Right atrium auricular region (tissue), 2 donors: ENCODE data around the gene UBAC2. TPM values are rescaled to one million over a fixed set of nuclear protein-coding genes. Genes with fewer than 3 reads are reported as not detected.

ENCODE experiments used
- DNase-seq: peaks from one replicate; pipeline ENCODE4 v3.0.0-alpha.2; 2019; ENCODE audit warnings: low spot score
- H3K27ac ChIP-seq, 2 donors: fragments of 200-600 bp; sonication (generic); 1 replicate in 1 of 2; 2 replicates in 1 of 2; pipeline ENCODE4 v1.5.1; 2016 to 2019
- H3K27me3 ChIP-seq, 2 donors: fragments of 200-600 bp; sonication (generic); one replicate each; pipeline versions ENCODE4 v1.5.1 to v1.6.0; 2017 to 2019
- H3K36me3 ChIP-seq: fragments of 200-600 bp; sonication (generic); one replicate; pipeline ENCODE4 v1.5.1; 2016
- H3K4me1 ChIP-seq, 2 donors: fragments of 200-600 bp; sonication (generic); one replicate each; pipeline versions ENCODE4 v1.5.1 to v1.6.0; 2017 to 2019
- H3K4me3 ChIP-seq, 2 donors: fragments of 200-600 bp; sonication (generic); 1 replicate in 1 of 2; 2 replicates in 1 of 2; pipeline ENCODE4 v1.5.1; 2017 to 2019; ENCODE audit warnings: mild to moderate bottlenecking in 1 of 2, moderate library complexity in 1 of 2
- H3K9me3 ChIP-seq, 2 donors: fragments of 200-600 bp; sonication (generic); one replicate each; pipeline ENCODE4 v1.5.1; 2019
- total RNA-seq, 2 donors: library from RNA; depleted of rRNA; stranded (reverse); fragments of >200 nt; gene quantifications; one replicate each; pipeline ENCODE4 v1.1.0, GENCODE V29; 2016
- TF ChIP-seq, protein P1 (sequence below), 2 donors: fragments of 200-600 bp; sonication (generic); IDR thresholded peaks; one replicate each; pipeline ENCODE4 v1.5.1; 2019; ENCODE audit warnings: antibody characterized with exemption in 2 of 2

The UBAC2 gene
- total RNA-seq, 2 donors from 2014 or later = 47.5 to 50.7 TPM

DNA sequence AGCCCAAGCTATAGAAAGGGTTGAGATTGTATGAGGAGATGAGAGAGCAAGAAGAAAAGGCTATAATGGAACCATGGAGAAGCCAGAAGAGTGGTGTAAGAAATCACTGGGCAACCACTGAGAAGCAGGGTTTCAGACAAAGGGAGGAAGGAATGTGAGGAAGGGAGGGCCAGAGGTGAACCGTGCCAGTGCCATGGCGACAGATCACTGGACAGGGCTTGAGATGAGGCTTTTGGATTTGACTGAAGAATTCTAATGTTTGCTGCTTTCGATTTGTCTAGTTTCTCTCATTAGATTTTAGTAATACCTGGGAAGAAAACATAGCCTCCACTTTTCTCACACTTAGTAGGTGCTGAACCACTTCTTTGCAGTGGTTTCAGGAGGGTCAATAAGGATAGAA, 112.8 kb downstream of the UBAC2 start:
- peaks cover 0 to 16% of the 10 kb centered on the region in 2 donors for H3K4me1 ChIP-seq
- no peaks in the 10 kb centered on the region for H3K27me3 ChIP-seq
- DNase-seq = no peak
- H3K4me3 ChIP-seq = no peak overlapping the region
- TF ChIP-seq, protein P1, sequence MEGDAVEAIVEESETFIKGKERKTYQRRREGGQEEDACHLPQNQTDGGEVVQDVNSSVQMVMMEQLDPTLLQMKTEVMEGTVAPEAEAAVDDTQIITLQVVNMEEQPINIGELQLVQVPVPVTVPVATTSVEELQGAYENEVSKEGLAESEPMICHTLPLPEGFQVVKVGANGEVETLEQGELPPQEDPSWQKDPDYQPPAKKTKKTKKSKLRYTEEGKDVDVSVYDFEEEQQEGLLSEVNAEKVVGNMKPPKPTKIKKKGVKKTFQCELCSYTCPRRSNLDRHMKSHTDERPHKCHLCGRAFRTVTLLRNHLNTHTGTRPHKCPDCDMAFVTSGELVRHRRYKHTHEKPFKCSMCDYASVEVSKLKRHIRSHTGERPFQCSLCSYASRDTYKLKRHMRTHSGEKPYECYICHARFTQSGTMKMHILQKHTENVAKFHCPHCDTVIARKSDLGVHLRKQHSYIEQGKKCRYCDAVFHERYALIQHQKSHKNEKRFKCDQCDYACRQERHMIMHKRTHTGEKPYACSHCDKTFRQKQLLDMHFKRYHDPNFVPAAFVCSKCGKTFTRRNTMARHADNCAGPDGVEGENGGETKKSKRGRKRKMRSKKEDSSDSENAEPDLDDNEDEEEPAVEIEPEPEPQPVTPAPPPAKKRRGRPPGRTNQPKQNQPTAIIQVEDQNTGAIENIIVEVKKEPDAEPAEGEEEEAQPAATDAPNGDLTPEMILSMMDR (IDR thresholded peaks at IDR 0.05) = no peak
- H3K9me3 ChIP-seq = no peaks in the 10 kb centered on the region
- H3K36me3 ChIP-seq = peaks cover 8% of the 10 kb centered on the region
- H3K27ac ChIP-seq = peak overlapping the region in 1 of 2 donors; percentile 46

DNA sequence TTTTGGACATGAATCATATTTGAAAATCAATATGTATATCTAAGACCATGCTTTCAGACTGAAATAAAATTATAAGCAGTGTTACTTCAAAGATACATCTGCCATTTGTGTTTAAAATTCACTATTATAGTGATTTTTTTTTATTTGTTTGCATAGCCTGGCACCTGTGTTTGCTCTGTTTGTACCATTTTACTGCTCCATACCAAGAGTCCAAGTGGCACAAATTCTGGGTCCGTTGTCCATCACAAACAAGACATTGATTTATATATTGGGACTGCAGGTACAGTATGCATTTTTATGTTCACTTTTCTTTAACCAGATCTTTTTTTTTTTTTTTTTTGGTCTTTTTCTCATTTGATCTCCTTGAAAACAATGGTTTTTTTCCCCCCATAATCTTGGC, 113.3 kb downstream of the UBAC2 start:
- Histone ChIP-seq H3K27ac (no peak overlapping the region), H3K4me3 (no peak overlapping the region), H3K4me1 (peaks cover 0 to 15% of the 10 kb centered on the region in 2 donors), H3K9me3 (no peaks in the 10 kb centered on the region), H3K27me3 (no peaks in the 10 kb centered on the region), H3K36me3 (peaks cover 8% of the 10 kb centered on the region)
- TF ChIP-seq, protein P1 (IDR thresholded peaks at IDR 0.05) = no peak
- DNase-seq = no peak

DNA sequence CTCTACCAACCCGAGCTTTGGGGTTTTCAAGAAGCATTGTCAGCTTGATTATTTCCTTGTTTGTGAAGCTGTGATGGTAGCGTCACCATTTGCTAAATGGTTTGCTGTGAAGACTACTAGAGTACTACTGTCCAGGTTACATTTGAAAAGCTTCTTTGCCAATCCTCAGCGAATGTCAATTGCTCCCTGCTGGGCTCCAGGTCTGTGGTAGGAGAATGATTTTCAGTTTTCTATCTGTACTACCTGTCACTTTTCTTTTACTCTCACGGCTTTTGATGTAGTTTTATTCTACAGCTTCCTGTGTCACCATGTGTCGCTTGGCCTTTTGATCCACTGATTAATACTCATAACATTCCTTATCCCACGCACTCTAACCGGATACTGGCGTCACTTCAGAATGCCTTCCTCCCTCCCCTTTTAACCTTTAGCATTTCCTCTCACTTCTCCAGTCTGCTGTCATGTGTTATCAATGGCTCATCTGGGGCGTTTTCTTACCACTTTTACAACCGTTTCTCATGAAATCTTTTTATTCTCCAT, 114.1 kb downstream of the UBAC2 start:
- H3K27ac ChIP-seq = no peak overlapping the region
- peaks cover 0 to 15% of the 10 kb centered on the region in 2 donors for H3K4me1 ChIP-seq
- H3K4me3 ChIP-seq = no peak overlapping the region
- H3K36me3 ChIP-seq = peaks cover 8% of the 10 kb centered on the region
- TF ChIP-seq, protein P1 (IDR thresholded peaks at IDR 0.05) = no peak
- H3K9me3 ChIP-seq = no peaks in the 10 kb centered on the region
- H3K27me3 ChIP-seq = no peaks in the 10 kb centered on the region
- no peak for DNase-seq

DNA sequence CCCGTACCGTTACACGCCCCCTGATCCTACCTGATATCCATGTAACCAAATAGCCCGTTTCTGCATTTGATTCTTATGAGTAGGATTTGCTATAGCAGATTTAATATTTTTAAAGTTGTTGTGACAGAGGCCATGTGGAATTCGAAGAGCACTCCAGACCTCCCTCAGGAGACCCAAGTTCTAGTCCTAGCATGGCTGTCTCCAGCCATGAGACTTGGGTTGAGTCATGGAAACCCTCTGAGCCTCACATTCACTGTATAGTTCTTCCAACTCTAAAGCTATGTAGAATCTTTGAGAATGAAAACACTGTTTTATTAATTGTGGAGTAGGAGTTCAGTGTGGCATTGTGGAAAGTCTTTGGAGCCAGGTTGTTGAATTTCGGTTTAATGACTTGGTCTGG, 114.5 kb downstream of the UBAC2 start:
- no peak for DNase-seq
- Histone ChIP-seq H3K36me3 (peaks cover 8% of the 10 kb centered on the region), H3K27me3 (no peaks in the 10 kb centered on the region), H3K9me3 (no peaks in the 10 kb centered on the region), H3K4me3 (no peak overlapping the region), H3K27ac (no peak overlapping the region), H3K4me1 (peaks cover 0 to 17% of the 10 kb centered on the region in 2 donors)
- TF ChIP-seq, protein P1 (IDR thresholded peaks at IDR 0.05) = no peak

DNA sequence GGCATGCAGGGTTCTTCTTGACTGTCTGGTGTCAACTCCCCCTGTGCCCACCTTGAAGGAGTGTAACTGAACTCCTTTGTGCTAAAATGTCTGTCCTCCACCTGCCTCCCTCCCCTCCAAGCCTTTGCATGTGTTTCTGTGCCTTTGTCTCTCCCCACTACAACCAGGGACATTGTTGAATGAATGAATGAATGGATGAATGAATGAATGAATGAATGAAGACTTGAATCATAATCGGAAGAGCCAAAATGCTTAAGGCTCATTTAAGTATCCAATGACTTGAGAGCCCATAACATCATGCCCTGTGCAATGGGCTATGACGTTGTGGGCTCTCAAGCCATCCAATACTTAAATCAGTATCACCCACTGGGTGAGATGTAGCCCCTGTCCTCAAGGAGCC, 115.6 kb downstream of the UBAC2 start:
- H3K27me3 ChIP-seq = no peaks in the 10 kb centered on the region
- TF ChIP-seq, protein P1 (IDR thresholded peaks at IDR 0.05) = no peak
- DNase-seq = no peak
- no peak overlapping the region for H3K4me3 ChIP-seq
- H3K4me1 ChIP-seq = peaks cover 0 to 27% of the 10 kb centered on the region in 2 donors
- no peak overlapping the region for H3K27ac ChIP-seq
- H3K36me3 ChIP-seq = peaks cover 8% of the 10 kb centered on the region
- no peaks in the 10 kb centered on the region for H3K9me3 ChIP-seq

DNA sequence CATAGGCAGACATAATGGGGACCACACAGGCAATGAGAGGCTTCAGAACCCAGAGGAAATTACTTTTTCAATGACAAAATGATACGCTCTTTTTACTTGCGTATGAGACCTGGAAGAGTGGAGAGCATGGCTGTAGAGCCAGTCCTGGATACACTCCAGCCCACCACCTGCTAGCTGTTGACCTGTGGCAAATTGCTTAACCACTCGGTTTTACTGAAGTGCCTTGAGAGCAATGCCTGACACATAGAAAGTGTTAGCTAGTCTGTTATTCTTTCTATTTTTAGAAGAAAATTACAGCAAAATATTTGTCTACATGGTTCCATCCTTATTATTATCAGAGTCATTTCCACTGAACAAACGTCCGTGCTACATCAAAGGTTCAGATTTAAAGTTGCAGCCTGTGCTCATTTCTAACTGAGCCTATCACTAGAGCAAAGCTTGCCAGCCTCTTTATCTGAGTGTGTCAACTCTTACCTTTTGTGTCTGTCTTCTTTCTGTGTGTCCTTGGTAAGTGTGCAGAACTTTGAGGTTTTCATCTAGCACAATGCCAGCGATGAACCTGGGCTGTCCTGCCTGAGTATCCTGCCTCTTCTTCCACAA, 116.1 kb downstream of the UBAC2 start:
- Histone ChIP-seq H3K4me3 (no peak overlapping the region), H3K36me3 (peaks cover 8% of the 10 kb centered on the region), H3K4me1 (peaks cover 0 to 33% of the 10 kb centered on the region in 2 donors), H3K9me3 (no peaks in the 10 kb centered on the region), H3K27ac (no peak overlapping the region), H3K27me3 (no peaks in the 10 kb centered on the region)
- DNase-seq = no peak
- TF ChIP-seq, protein P1 (IDR thresholded peaks at IDR 0.05) = no peak
